Measurements from ENCODE around the gene FRAS1.
A peak's percentile ranks its signal among the peaks of the same experiment; 100 is the strongest.

FRAS1 gene

DNA sequence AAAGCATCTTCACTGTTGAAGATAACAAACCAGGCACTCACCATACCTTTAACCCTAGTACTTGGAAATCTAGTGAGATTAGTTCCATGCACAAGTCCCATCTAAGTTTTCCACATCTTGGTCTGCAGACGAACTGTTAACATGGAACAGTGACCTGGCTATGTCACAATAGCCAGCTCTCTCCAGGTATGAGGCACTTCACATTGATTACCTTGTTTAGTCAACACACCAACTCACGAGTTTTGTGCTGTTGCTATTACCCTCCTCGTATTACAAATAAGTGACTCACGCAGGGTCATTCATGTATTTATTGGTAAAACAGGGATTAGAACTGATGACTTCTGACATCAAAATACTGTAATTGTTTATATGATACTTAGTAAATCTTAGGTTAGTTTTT lies 36.4 kb upstream of the FRAS1 start:
- DNase-seq (ENCODE audit: extremely low read depth, low read depth) = no peak
- H3K4me3 ChIP-seq (replicated peaks; ENCODE audit: low read depth, low read length) = no peak overlapping the region
- TF ChIP-seq, protein P1, sequence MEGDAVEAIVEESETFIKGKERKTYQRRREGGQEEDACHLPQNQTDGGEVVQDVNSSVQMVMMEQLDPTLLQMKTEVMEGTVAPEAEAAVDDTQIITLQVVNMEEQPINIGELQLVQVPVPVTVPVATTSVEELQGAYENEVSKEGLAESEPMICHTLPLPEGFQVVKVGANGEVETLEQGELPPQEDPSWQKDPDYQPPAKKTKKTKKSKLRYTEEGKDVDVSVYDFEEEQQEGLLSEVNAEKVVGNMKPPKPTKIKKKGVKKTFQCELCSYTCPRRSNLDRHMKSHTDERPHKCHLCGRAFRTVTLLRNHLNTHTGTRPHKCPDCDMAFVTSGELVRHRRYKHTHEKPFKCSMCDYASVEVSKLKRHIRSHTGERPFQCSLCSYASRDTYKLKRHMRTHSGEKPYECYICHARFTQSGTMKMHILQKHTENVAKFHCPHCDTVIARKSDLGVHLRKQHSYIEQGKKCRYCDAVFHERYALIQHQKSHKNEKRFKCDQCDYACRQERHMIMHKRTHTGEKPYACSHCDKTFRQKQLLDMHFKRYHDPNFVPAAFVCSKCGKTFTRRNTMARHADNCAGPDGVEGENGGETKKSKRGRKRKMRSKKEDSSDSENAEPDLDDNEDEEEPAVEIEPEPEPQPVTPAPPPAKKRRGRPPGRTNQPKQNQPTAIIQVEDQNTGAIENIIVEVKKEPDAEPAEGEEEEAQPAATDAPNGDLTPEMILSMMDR (IDR thresholded peaks at IDR 0.05; ENCODE audit: low read depth, low read length, missing control alignments) = no peak

DNA sequence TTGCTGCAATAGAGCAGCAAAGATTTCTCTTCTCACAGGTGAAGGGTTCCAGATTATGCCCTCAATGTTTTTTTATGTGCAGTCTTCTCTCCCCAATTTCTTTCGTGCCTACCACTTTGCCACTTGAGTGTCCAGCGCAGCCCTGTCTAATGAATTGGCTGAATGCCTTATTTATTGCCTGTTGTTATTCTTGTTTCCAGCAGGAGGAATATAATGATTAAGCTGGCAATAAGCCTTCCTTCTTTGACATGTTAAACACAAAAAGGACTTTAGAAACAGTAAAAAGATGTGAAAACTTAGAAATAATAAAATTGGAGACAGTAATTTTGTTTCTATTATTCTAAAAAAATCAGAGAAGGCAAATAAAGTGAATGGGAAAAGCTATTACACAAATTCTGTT lies 34.6 kb upstream of the FRAS1 start:
- H3K4me3 ChIP-seq (replicated peaks; ENCODE audit: low read depth, low read length) = no peak overlapping the region
- no peak for DNase-seq (ENCODE audit: extremely low read depth, low read depth)
- TF ChIP-seq, protein P1 (IDR thresholded peaks at IDR 0.05; ENCODE audit: low read depth, low read length, missing control alignments) = no peak

DNA sequence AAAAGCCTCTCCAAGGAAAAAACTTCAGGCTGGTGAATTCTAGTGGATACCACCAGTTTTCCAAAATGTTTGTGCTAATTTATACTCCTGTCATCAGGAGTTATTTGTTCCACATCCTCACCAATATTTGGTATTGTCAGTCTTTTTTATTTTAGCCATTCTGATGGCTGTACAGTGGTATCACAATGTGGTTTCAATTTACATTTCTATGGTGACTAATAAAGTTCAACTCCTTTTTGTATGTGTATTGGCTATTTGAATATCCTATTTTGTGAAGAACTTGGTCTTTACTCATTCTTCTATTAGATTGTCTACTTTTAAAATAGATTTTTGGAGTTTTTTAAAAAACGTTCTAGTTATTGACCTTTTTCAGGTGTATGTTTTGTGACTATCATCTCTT lies 33.0 kb upstream of the FRAS1 start:
- no peak overlapping the region for H3K4me3 ChIP-seq (replicated peaks; ENCODE audit: low read depth, low read length)
- TF ChIP-seq, protein P1 (IDR thresholded peaks at IDR 0.05; ENCODE audit: low read depth, low read length, missing control alignments) = no peak
- no peak for DNase-seq (ENCODE audit: extremely low read depth, low read depth)

DNA sequence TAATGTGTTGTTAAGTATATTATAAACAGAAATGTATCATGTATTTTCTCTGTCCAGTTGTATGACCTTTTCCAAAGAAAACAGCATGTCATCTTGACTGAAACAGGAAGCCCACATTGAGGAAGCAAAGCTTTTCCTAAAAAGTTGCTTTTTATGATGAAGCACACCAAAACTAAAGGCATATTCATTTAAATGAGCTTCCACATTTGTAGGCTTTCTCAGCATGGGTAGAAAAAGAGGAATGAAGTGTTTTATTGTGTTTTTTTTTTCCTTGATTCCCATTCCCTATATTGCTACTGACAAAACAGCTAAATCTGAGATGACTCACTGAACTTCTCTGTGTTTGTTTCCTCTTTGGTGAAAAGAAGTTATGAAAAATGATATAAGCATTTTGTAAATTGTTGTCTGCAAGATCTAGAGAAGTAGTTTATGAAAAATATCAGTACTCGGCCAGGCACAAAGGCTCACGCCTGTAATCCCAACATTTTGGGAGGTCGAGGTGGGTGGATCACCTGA lies 32.5 kb upstream of the FRAS1 start:
- TF ChIP-seq, protein P1 (IDR thresholded peaks at IDR 0.05; ENCODE audit: low read depth, low read length, missing control alignments) = no peak
- H3K4me3 ChIP-seq (replicated peaks; ENCODE audit: low read depth, low read length) = no peak overlapping the region
- DNase-seq (ENCODE audit: extremely low read depth, low read depth) = no peak

DNA sequence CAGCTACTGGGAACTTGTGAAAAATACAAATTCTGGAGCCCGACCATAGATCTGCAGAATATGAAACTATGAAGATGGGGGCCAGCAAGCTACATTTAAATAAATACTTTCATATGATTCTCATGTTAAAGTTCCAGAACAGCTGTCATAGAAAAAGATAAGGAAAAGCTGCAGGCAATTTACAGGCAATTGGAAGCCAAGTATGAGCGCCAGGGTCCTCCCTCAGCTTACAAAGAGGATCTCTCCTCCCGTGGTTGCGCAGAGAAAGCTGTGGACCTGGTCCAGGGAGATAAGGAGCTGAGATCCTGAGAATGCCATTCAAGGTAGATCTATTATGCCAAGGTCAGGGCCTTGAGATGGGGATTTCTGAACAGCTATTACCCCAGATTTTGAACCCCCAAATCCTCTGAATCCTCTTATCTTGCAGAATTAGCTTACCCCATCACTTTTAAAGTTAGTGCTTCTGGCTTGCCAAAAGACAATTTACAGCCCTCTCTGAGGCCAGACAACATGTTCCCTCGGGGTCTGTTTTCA lies 25.6 kb upstream of the FRAS1 start:
- no peak for DNase-seq (ENCODE audit: extremely low read depth, low read depth)
- no peak overlapping the region for H3K4me3 ChIP-seq (replicated peaks; ENCODE audit: low read depth, low read length)
- TF ChIP-seq, protein P1 (IDR thresholded peaks at IDR 0.05; ENCODE audit: low read depth, low read length, missing control alignments) = no peak

DNA sequence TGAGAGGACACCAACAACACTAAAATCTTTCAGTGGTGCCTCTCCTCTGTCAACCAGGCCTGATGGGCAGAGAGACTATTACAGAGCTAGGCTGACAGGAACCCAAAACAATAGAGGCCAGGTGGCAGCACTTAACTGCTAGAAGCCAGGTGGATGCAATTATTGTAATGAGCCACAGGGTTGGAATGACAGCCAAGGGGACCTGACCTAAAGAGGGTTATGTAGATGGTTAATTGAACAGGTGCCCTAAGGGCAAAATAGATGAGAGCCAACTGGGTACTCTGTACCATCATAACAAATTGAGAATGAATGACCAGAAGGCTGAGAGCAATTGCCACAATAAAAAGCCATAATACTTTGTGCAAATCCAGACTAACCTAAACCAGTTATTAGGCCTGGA lies 24.7 kb upstream of the FRAS1 start:
- DNase-seq (ENCODE audit: extremely low read depth, low read depth) = peak; percentile 27
- no peak overlapping the region for H3K4me3 ChIP-seq (replicated peaks; ENCODE audit: low read depth, low read length)
- TF ChIP-seq, protein P1 (IDR thresholded peaks at IDR 0.05; ENCODE audit: low read depth, low read length, missing control alignments) = no peak

DNA sequence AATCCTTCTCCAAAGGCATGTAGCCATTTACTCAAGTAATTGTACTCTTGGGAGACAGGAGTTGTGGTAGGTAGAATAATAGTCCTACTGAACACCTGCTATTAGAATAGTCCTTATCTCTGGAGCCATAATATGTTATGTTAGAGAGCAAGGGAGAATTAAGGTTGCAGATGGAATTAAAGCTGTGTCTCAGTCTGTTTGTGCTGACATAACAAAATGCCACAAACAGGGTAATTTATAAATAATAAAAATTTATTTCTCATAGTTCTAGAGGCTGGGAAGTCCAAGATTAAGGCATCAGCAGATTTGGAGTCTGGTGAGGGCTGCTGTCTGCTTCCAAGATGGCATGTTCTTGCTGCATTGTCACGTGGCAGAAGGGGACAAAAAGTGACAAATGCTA lies 24.2 kb upstream of the FRAS1 start:
- no peak for DNase-seq (ENCODE audit: extremely low read depth, low read depth)
- TF ChIP-seq, protein P1 (IDR thresholded peaks at IDR 0.05; ENCODE audit: low read depth, low read length, missing control alignments) = no peak
- no peak overlapping the region for H3K4me3 ChIP-seq (replicated peaks; ENCODE audit: low read depth, low read length)

Data from HFF-Myc (cell line).